NAMALWA (cell line): ENCODE data around the gene SLCO2A1.

Experiments used
- DNase-seq: peaks from one replicate; pipeline ENCODE4 v3.0.0-alpha.2; 2015; ENCODE audit warnings: low spot score

The SLCO2A1 gene

DNA sequence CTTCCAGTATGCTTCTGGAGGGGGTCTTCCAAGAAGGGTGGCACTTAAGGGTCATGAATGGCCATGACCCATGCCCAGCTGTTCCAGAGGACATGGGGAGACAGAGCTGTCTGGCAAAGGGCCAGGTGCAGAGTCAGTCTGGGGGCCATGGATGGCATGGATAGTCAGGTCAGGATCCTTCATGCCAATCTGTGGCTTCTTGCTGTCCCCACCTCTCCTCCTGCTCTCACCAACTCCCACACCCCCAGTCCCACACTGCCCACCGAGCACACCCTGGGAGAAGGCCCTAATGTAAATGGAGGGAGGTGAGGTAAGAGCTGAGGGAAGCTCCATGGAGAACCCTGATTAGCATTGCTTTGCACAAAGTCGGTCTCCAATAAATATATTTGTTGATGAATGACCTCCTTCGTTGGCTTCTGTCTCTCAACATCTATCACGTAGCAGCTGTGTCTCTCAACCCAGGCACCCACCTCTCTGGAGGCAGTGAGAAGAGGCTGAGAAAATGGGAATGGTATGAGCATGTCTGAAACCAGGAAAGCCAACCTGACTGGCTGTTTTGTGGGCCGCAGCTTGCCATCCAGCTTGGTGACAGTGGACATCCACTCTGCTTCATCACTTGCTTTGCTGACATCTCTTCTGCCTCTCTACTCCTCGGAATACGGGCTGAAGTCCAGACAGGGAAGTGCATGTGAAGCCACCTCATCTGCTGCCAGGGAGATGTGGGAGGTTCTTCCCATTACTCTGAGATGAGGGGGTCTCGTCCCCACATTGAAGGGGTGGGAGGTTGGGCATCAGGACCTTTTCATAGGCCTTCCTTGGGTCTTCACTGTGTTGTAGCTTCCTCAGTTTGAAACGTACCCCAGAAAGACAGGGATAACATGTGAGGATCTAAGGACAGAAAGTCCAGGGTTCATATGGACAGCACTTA lies 96.4 kb downstream of the SLCO2A1 start:
- no peak for DNase-seq

DNA sequence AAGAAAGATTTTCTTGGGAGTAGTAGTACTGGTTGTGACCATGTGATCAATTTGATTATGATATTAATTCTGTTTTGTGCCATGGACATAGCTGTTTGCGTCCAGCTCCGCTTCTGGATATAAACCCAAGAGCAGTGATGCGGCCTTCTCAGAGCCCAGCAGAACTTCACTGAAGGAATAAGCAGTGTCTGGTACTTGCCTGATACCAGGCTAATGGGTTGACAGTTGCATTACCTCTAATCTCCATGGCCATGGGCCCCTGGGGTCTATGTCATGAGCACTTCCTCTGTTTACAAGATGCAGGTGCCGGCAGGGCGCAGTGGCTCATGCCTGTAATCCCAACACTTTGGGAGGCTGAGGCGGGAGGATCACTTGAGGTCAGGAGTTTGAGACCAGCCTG lies 97.7 kb downstream of the SLCO2A1 start:
- DNase-seq = no peak

DNA sequence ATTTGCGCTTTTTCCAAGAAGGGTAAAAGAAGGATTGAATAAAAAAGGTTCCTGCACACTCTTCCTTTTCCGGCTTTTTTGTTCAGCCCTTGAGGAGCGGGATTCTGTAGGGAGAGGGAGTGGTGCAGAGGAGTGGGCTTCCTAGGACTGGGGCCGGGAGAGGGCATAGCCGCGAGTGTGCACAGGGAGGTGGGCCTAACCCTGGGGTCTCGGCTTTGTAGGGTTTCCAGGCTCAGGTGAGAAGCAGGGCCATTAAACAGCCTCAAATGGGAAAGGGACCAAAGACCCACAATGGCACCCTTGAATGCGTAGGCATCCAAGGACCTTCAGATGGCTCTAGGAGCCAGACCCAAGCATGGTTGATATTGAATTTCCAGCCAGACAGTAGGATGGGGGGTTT lies 98.6 kb downstream of the SLCO2A1 start:
- DNase-seq = no peak

DNA sequence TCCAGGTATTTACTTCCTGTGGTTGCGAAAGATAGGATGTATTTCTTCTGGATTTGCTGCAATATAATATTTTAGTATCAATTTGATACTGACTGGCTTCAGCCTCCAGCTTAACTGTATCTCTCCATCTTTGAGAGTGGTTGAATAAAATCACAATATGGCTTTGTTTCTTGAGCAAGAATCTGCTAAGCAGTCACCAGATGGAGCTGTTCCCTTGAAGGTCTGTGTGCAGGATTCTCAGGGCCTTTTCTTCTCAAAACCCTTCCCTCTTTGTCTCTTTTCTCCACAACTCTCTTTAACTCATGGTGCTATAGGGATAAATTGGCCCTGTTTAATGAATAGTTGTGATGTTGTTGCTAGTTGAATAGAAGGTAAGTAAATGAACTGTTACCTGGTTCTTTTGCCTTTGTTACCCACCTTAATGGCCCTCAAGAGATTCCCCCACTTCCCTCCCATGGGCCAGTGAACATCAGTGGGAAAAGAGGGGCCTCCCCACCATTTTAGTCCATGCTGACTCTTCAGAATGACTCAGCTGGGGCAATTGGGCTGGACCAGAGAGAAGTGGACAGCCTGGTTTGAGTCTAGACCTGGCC lies 99.3 kb downstream of the SLCO2A1 start:
- DNase-seq = peak; percentile 68

DNA sequence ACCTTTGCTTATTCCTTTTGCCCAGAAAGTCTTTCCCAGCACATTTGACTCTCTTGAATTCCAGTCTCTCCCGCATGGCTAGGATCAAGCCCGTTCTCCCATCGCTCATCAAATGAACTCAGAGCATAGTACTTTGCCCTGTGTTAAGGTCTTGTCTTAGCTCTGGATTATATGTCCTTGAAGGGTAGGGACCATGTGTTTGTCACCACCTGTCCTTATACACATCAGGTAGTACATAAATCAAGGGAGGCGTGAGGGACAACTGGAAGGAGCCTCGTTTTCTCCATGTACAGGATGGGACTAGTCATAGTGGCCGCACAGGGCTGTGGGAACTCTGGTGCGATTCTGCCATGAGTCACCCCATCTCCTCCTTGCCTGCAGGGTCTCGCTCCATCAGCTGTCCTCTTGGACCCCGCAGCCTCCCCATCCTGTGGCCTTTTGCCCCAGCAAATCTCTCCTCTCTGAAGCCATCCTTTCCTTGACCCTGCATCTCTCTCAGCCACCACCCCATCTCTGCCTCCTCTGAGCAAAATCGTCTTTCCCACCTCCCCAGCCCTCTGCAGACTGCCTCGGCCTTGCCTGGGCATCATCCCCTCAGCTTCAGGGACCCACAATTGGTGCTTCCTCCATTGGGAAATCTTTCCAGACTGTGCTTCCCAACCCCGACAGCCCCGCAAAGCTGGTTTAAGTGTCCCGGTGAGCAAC lies 100.7 kb downstream of the SLCO2A1 start:
- DNase-seq = no peak

DNA sequence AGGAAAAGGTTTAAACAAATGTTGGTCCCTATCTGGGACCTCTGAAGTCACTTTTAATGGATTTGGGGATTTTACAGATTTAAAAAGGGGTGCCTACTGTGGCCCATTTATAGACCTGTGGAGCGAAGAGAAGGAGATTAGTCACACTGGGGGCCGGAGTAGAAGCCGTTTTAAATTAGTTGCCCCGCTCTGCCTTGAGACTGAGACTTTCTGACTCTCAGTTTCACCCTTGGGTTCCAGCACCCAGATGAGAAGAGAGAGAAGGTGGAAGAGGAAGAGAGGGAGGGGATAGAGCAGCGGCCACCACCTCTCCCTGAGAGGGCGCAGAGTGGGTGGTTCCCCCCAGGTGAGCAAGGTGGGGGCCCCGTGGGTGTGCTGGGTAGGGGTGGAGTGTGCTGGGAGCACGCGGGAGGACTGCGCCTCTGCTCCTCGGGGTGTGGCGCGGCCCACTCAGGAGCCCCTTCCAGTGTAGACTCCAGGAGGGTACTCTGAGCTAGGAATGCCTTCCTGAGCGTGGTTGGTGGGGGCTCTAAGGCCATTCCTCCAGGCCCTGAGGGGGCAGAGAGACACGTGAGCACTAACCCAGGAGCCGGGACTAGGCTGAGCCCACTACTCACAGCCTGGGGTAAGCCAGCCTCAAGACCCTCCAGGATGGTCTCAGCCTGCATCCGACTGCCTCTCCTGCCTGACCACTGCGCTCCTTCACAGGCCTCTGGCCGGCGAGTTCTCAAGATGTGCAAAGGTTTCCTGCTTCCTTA lies 101.4 kb downstream of the SLCO2A1 start:
- no peak for DNase-seq

DNA sequence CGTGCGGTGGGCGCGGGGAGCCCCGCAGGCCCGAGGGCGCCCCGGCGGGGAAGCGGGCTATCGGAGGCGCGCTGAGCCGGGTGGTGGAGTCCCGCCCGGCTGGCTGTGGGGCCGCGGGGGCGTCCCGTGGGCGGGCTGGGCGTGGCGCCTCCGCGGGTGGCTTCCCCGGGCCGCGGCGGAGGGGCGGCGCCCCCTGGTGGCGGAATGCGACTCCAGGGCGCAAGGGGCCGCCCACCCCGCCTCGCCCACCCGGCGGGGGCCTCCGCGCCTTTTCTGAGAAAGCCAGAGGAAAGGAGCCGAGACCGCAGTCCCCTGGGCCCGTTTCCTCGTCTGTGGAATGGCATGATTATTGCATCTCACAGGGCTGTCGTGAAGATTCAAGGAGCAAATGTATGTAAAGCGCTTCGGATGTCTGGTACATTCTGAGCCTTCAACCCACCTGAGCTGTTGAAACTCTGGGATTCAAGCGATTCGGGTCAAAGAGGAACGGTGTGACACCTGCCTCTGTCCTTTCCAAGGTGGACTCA lies 102.1 kb downstream of the SLCO2A1 start:
- DNase-seq = peak; percentile 36

DNA sequence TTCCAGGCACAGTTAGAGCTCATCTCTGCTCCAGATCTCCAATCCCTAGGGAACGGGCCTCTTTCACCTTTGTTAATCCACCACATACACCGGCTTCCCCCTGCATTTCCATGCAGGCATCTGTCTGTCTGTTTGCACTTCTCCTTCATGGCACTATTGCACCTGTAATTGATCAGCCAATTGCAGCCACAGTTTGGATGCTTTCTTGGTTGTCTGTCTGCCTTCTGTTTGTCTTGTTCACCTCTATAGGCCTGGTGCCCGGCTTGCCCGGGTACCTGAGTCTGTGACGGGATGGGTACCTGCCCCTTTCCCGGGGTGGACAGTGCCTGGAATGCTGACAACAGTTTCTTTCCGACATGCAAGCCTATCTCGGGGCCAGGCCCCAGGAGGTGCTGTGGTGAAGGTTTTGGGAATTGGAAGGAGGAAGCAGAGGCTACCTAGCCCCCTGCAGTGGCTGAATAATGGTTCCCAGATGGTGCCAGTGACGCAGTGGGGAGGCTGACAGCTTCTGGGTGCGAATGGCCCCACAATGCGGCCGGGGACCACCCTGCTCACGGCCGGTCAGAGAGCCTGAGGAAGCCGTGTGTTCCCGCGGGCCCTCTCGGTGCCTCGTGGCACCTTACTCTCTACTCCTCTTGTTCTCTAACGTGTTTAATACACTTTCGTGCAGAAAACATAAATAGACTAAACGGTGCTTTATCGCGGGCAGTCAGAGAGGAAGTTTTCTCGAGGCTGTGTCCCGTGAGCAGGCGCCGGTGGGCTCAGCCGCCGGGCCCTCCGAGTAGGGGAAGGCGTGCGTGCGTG lies 102.8 kb downstream of the SLCO2A1 start:
- DNase-seq = no peak

DNA sequence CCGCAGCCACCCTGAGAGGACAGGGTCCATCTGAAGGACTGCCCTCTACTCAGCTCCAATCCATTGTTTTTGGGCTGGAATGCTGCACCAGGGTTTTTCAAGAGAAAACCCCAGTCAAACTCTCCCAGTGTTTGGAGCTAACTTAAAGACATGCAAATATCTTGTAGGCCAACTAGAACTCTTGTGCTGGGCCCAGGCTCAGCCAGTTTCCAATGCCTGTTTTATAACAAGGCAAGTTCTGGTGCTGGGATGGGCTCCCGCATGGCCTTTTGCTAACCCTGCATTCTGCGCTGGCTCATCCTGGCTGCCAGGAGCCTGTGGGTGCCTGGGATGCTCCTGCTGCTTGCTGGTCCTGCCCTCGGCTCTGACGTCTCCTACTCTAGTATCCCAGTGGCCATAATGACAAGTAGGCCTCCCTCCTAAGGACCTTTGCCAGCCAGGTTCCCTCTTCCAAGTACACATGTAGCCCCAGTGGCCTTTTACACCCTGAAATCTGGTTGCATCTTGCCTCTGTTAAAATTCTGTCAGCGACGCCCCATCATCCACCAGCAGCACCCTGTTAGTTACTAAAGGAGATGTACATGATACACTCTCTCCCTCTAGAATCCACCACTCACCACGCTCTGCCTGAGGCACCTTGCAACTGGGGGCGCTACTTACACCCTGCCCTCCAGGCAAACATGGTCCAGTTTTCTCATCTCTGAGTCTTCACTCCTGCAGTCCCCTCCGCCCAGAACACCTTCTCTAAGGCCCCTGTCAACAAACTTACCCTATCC lies 103.6 kb downstream of the SLCO2A1 start:
- DNase-seq = no peak

DNA sequence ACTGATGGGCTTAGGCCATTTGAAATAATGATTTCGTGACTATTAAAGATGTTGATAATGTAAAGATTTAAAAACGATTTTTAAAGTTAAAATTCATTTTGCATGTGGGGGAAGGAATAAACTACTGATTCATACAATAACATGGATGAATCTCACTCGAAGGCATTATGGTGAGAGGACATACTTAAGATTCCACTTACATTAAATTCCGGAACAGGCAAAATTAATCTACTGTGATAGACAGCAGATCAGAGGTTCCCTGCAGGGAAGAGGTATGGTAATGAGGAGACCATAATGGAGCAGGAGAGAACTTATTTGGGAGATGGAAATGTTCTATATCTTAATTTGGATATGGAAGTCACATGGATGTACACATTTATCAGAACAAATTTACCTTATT lies 105.7 kb downstream of the SLCO2A1 start:
- no peak for DNase-seq

DNA sequence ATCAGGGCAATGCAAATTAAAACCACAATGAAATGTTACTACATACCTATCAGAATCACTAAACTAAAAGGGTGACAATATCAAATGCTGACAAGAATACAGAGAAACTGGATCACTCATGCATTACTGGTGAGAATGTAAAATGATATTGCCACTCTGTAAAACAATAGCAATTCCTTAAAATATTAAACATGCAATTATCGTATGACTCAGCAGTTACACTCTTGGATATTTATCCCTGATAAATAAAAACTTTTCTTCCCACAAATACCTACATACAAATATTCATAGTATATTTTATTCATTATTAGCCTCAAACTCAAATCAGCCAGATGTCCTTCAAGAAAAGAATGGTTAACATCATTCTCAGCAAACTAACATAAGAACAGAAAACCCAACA lies 108.1 kb downstream of the SLCO2A1 start:
- no peak for DNase-seq

DNA sequence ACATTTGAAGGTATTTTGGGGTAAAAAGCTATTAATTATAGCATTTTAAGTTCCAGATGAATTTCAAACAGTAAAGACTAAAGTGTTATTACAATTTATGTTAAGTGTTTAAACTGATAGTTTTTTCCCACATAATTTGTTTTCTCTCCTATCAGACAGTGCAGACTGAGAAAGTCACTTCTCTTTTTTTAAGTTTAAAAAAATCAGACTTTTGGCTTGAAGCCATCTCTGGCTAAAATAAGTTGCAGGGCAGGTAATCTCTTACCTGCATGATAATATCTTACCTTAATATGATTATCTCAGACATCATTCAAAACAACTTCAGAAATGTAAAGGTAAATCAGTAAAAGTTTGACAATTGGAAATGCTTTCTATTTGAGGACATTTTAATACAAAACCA lies 112.6 kb downstream of the SLCO2A1 start:
- no peak for DNase-seq

DNA sequence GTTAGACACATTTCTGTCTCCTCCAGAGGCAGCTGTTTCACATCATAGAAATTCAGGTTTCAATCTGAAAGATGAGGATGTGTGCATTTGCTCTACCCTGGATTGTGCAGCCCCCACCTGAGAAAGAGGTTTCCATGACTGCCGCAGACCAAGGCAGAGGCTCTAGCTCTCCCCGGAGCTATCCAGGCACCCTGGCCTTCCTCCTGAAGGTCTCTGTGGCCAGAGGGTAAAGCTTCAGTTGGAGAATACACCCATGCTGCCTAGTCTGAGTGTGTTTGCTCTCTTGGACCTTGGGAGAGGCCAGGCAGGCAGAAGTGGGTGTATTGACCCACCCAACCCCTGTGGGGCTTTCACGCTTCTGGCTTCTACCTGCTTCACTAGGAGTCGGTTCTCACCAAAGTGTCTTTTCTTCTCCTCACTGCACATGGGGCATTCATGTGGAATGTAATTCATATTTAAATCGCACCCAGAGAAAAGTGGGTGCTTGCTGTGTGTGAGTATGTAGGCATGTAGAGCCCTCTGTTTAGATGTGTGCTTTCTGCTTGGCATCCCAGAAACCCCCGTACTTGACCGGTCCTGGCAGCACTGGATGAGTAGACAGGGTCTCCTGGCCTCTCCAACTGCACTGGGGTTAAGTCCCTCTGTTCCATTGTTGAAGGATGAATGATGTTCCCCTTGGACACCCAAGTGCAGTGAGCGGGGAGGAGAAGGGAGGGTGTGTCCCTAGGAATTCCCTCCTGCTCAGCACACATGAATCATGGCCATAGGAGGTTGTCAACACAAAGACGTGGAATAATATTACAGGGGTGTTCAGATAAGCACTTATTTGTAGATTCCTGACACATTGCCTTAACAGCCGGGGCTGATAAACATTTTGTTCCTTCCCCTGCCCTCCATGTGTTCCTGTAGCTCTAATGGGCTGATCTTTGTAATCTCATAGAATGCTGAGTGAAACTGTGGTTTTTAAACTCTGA lies 113.8 kb downstream of the SLCO2A1 start:
- no peak for DNase-seq

DNA sequence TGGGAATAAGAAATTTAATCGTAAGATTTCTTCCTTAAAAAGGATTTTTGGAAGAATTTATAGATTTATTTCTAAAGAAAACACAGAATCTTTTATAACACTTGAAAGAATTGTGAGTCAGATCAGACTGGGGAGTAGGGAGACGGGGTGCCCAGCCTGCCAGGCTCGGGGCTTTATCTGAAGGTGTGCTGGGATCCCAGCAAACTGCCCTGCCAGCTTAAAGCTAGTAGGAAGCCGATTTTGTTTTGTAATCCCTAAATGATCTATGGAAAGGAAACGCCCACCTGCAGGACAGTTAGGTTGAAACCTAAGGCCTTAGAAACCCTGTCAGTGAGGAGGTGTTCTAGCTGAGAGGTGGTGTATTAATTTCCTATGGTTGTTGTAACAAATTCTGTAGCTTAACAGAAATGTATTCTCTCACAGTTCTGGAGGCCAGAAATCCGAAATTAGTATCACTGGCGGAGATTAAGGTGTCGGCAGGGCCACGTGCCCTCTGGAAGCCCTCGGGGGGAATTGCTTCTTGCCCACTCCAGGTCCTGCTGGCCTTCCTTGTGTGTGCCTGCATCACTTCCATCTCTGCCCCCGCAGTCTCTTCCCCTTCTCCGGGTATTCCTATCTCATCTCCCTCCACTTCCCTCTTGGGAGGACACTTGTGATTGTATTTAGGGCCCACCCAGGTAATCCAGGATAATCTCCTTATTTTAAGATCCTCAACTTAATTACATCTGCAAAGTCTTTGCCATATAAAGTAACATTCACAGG lies 114.7 kb downstream of the SLCO2A1 start:
- no peak for DNase-seq

DNA sequence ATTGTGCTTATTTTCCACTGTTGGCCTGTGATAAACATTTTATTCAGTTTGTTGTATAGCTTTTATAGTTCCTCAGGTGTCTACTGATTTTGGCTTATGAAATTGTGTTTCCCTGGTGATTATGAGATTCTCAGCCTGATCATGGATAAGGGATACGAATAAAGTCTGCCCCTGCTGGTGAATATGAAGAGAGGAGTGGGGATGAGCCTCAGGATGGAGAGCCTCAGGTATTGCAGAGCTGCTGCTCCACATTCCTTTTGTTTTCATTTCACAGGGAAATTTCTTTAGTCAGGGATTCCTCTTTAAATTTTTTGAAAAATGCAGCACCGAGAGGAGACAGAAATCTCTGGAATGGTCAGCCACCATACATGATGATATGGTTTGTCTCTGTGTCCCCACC lies 119.3 kb downstream of the SLCO2A1 start:
- no peak for DNase-seq

DNA sequence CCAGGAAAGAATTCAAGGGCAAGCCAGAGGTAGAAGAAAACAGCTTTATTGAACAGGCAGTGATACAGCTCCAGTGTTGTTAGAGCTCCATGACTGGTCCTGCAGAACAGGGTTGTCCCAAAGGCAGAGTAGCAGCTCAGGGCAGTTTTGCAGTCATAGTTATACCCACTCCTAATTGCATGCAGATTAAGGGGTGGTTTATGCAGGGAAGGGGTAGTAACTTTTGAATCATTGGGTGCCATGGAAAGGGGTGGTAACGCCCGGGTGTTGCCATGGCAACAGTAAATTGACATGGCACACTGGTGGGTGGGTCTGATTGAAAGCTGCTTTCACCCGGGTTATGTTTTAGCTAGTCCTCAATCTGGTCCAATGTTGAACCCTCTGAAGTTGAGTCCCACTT lies 124.3 kb downstream of the SLCO2A1 start:
- peak; percentile 54 for DNase-seq

DNA sequence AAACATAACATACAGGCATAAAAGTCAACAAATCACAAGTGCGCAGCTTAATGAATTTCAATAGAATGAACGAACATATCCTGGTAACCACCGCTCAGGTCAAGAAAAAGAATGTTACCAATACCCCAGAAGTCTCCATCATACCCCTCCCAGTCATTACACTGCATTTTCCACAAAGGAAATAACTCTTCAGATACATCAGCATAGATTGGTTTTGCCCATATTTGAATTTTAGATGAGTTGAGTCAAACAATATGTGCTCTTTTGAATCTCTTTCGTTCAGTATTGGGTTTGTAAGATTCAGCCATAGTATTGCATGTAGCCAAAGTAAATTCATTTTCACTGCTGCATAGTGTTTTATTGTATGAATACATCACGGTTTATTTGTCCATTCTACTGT lies 127.9 kb downstream of the SLCO2A1 start:
- no peak for DNase-seq

DNA sequence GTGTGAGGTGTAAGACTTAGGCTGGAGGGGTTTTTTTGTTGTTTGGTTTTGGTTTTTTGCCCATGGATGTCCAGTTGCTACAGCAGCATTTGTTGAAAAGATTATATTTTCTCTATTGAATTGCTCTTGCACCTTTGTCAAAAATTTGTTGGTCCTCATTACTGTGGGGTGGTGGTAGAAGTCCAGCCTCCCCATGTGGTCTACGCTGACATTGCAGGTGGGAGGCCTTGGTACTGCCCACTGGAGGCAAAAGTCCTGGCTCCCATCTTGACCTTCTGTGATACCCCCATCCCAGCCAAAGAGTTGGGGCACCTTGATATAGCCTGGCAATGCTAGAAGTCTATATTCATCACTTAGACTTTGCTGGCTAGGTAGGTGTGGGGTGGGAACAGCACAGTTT lies 128.6 kb downstream of the SLCO2A1 start:
- DNase-seq = no peak
